ENCODE measurements around the gene SLC2A5.

SLC2A5 gene

DNA sequence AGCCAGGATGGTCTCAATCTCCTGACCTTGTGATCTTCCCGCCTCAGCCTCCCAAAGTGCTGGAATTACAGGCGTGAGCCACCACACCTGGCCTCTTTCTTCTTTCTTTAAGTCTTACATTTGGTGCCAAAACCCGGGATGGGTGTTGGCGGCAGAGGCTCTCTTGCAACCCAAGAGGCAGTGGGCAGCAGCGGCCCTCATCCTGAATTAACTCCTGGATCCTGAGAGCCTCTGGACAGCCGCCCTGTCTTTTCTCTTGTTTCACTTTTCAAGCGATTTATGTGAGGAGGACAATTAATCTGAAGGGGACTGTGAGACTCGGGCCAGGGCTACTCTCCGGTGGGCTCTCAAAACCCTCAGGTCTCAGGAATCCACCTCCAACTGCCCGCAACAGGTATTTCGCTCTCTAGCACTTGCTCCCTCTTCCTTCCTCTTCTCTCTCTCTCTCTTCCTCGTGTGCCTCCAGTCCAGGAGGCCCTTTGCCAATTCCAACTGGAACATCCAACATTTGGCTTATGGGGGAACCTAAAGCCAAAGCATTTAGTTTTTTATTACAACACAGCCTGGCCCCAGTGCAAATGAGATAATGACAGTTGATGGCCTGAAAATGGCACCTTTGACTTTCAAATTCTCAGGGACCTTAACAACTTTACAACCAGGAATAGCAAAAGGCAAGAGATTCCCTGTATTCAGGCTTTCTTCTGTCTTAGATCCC, 18.1 kb upstream of the SLC2A5 start:
- no peak for DNase-seq

DNA sequence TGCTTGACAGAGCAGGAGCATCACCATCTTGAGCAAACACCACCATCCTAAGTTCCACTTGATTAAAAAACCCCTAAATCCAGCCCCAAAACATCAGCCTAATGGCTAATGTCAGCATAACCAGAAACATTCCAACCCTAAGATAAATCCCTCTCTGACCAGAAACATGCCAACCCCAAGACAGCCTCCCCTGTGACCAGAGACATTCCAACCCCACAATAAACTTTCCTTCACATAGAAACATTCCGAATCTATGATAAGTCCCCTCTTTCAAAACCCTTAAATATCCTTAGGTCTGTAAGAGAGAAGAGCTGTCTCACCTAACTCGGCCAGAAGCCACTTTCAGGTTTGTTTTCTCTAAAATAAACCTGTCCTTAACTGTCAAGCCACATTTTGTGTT, 17.4 kb upstream of the SLC2A5 start:
- no peak for DNase-seq

DNA sequence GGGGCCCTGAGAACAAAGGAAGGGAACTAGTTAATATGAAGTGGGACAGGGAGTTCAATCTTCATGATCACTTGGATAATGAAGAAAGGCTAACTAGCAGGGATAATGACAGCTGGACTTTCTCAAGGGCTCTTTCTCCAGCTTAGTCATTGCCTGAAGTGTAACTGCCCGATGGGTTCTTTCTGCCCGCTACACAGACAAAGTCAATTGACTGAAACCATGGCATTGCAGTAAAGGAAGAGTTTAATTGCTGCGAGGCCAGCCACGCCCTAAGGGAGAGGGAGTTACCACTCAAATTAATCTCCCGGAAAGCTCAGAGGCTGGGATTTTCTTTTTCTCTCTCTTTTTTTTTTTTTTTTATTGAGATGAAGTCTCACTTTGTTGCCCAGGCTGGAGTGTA, 16.6 kb upstream of the SLC2A5 start:
- no peak for DNase-seq

DNA sequence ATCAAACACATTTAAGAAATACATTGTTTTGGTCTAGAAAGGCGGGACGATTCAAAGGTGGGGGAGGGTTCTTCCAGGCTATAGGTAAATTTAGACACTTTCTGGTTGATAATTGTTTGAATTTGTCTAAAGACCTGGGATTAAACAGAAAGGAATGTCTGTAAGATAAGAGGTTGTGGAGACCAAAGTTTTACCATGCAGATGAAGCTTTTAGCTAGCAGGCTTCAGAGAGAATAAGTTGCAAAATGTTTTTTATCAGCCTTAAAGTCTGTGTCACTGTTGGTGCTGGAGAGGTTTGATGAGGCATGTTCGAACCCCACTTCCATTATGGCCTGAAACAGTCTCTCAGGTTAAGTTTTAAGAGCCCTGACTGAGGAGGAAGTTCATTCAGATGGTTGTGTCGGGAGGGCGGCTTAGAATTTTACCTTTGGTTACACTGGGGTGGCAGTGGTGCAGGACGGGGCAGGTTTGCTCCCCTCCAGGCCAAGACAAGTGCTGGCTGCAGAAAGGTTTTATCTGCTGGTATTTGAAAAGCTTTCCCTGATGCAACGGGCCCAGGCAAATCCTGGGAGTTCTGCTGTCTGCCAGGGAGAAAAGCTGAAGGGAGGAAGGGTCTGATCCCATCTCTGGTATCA, 16.0 kb upstream of the SLC2A5 start:
- DNase-seq: no peak

DNA sequence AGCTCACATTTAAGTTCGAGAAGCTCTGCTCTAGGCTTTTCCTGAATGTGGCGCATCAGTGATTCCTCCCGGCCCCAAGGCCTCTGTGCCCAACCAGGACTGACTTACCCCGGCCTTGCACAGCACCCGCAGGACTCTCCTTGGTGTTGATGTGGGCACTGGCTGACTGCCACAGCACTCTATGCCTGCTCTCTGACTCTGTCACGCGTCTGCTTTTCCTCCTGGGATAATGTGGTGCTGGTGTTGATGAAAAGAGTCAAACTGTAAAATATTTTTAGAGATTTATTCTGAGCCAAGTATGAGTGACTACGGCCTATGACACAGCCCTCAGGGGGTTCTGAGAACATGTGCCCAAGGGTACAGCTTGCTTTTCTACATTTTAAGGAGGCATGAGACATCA, 15.5 kb upstream of the SLC2A5 start:
- DNase-seq: no peak

DNA sequence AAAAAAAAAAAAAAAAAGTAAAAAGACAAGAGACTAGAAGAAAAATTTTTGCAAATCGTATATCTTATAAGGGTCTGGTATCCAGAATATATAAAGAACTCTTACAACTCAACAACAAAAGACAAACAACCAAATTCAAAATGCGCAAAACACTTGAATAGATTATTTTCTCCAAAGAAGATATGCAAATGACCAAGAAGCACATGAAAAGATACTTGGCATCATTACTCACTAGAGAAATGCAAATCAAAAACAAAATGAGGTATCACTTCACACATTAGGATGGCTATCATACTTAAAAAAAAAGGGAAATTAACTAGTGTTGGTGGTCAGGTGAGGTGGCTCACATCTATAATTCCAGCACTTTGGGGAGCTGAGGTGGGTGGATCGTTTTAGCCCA, 12.0 kb upstream of the SLC2A5 start:
- no peak for DNase-seq

DNA sequence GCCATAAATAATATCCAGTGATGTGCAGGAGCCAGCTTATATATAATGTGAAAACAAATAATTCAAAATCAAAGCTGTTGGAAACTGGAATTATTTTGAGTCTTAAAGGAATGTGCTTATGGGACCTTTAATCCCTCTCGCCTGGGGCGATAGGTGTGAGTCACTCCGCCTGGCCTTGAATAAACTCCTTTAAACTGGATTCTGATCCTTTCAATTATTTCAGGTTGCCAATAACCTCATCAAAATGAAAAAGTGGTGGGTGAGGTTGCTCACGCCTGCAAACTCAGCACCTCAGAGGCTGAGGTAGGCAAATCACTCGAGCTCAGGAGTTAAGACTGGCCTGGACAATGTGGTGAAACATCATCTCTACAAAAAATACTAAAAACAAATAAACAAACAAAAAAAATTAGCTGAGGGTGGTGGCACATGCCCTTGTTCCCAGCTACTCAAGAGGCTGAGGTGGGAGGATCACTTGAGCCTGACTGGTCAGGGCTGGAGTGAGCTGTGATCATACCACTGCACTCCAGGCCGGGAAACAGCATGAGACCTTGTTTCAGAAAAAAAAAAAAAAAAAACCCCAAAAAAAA, 11.4 kb upstream of the SLC2A5 start:
- DNase-seq: no peak

DNA sequence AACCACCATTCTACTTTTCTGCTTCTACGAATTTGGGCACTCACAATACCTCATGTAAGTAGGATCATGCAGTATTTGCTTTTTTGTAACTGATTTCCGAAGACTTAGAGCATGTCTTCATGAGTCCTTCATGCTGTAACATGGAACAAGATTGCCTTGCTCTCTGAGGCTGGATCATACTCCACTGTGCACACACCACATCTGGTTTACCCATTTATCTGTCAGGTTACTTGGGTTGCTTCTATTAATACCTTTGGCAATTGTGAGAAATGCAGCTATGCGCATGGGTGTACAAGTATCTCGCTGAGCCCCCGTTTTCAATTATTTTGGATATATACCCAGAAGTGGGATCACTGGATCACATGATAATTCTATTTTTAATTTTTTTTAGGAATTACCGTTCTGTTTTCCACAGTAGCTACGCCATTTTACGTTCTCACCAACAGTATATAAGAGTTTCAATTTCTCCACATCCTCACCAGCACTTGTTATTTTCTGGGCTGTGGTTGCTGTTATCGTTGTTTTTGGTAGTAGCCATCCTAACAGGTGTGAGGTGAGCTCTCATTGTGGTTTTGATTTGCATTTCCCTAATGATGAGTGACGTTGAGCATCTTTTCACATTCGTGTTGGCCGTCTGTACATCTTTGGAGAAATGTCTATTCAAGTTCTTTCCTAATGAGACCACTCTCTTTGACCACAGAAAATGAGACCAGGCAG, 10.7 kb upstream of the SLC2A5 start:
- DNase-seq: no peak

DNA sequence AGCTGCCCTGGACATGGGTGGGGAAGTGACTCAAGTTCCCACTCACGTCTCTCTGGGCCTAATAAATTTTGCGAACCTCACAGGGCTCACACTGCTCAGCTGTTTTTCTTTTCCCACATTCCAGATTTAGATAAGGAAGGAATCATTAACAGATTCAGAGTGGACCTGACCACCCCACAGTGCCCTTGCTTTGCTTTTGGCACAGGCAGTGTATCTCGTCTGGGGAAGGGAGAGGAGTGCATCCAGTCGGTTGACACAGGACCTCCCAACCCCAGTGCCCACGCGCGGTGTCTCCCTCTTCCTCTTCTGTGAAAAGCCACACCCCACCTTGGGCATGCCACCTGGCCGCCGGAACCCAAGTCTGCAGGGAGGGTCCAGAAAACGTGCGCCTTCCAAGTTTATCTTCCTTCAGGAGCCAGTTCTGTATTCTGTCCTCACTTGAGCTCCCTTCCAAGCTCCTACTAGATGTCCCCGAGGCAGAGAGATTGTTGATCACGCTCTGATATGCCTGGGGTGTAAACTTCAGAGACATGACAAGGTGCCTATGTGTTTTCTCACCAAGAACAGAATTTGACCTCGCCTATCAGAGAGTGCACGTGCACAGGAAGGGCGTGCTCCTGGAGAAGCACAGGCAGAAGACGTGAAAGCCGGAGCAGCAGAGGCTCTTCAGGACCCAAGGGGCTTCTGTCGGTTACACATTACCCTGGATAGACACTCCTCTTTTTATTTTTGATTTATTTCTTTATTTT, 9.5 kb upstream of the SLC2A5 start:
- DNase-seq: no peak

DNA sequence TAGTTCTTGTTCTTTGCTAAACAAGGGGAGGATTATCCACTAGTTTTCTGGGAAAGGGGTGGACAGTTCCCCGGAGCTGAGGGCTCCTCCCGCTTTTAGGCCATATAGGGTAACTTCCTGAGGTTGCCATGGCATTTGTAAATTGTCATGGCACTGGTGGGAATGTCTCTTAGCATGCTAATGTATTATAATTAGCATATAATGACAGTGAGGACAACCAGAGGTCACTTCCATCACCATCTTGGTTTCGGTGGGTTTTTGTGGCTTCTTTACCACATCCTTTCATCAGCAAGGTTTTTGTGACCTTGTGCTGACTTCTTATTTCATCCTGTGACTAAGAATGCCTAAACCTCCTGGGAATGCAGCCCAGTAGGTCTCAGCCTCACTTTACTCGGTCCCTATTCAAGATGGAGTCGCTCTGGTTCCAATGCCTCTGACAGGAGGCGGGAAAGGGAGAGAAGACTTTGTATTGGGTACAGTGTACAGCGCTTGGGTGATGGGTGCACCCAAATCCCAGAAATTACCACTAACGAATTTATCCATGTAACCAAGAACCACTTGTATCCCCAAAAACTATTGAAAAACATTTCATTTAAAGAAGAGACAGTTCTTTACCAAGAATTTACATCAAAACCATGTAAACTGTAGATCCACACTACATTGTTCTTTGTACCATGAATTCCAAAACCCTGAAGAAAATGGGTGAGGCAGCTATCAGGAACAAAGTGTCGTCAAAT, 8.7 kb upstream of the SLC2A5 start:
- no peak for DNase-seq

DNA sequence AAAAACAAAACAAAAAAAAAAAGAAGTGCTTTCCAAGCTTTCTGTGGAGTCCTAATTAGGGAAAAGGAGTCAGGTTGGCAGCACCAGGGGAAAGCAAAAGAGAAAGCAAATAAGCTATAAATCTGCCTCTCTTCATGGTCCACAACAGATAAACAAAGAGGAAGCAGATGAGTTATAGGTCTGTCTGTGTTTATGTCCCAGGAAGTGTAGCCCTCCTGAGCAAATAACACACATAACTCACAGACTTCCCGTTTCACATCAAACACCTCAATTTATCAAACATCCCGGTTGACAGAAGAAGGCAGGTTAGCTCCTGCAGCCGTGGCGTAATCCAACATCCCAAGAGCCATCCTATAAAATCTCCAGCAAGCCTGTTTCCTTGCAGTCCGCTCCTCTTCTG, 5.6 kb upstream of the SLC2A5 start:
- no peak for DNase-seq

DNA sequence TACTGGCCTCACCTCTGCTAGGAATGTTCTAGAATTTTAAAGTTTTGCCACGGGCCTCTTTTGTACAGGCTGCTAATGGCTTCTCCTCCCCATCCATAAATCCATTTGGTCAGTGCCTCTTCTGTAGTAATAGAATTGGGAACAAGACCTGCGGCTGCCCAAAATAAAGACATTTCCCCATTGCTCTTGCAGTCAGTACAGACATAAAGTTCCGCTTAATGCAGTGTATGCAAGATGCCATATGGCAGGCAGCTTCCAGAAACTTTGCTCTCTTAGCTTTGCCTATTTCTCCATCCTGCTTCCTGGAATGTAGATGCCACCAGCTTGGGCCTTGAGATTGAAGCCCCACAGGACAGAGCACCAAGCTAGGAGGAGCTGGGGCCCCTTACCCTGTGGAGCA, 3.7 kb upstream of the SLC2A5 start:
- DNase-seq: no peak

DNA sequence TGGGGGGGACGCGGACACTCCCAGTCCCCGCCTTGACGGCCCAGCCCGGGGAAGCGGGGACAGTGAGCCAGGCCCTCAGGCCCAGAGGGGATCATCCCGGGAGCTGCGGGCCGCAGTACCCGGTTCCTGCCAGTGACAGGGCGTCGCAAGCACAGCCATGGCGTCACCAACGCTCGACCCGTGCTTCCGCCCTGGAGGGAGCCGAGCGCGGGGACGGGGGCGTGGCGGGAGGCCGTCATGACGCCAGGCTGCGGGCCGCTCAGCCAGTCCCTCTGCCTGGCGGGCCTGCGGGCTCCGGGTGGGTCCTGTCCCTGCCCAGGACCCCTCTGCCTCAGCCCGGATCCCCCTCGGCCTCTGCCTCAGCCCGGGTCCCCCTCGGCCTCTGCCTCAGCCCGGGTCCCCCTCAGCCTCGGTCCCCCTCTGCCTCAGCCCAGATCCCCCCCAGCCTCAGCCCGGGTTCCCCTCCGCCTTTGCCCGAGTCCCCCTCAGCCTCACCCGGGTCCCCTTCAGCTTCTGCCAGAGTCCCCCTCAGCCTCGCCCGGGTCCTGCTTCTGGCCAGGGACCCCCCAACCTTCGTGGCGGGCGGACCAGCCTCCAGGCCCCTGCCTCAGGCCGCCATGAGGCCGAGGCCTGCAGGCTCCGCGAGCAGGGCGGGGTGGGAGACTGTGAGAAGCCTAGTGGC, 2.3 kb upstream of the SLC2A5 start:
- no peak for DNase-seq

DNA sequence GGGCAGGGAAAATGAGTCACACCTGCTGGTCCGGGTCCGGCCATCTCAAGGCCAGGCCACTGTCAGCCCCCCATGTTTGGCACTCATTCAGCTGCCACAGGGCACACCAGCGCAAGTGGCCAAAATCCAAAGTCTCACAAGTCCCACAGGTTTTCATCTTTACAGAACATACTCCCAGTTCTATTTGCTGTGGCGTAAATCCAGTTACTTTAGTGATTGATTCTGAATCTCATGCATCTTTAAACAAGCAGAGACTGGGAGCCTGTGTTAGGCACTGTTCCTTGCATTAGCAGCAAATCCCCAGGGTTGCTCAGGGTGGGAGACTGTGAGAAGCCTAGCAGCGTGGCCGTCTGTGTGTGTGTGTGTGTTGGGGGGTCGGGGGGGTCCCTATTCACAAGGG, 1.1 kb upstream of the SLC2A5 start:
- DNase-seq: no peak

DNA sequence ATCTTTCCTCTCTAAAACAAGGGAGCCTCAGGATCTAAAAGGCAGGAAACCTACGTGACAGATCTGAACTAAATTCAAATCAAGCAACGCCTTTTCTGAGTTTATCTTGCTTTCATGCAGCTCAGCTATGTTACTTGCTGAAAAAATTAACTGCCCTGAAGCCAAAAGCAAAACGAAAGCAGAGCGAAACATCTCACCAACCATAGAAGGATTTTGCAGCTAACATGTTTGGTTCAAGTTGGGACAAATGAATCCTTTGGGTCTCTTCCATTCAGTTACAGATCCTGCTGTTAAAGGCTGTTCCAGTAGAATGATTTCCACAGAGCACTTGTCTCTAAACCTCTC, 482 bp downstream of the SLC2A5 start:
- no peak for DNase-seq

DNA sequence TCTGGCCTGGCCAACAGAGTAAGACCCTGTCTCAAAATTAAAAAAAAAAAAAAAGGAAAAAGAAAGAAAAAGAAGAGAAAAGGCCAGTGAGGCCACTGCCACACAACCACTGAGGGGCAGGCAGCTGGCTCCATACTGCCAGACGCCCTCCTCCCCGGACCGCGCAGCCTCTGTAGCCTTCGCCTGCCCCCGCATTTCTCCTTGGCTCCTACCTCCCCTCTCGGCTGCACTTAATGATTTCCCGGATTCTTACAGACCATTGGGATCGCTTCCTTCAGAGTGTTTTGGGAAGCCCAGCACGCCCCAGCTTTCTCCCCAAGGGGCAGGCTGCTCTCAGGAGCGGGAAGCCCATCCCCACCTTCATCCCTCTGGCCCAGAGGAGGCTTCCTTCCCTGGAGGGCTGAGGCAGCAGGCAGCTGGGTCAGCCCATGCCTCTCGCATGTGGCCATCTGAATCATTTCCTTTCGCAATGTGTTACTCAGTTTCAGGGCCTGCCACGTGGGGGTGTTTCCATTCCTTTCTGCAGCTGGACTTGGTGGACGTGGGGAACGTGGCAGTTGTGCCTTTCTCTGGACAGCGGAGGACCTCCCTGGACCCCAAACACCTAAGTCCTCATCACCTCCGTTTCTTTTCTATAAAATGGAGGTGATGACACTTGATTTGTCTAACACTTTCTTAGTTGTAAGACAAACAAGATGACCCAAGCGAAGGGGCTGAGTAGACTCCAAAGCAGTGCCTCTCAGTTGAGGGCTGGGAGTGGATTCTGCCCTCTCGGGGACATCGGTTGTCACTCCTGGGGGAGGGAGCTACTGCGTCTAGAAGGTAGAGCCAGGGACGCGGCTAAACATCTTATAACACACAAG, 2.3 kb downstream of the SLC2A5 start:
- no peak for DNase-seq

DNA sequence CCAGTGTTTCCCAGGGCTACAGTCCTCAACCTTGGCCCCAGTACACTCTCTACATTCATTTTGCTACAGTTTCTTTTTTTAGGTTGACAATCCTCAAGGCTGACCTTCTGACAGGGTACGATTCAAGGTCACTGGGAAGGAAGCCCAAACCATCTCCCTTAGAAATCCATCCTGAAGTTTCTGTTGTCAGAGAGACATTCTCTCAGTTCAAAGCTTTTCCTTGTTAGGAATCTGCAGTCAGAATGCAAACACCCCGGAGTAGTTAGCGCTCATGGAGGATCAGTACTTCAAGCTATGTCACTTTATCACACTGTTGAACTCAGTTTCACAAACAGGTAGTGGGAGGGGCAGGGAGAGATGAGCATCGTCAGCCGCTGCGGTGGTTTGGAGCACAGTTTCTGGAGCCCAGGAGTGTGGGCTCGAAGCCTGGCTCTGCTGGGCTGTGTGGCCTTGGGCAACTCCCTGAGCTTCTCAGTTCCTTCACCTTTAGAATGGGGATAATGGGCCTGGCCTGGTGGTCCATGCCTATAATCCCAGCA, 4.2 kb downstream of the SLC2A5 start:
- DNase-seq: no peak

DNA sequence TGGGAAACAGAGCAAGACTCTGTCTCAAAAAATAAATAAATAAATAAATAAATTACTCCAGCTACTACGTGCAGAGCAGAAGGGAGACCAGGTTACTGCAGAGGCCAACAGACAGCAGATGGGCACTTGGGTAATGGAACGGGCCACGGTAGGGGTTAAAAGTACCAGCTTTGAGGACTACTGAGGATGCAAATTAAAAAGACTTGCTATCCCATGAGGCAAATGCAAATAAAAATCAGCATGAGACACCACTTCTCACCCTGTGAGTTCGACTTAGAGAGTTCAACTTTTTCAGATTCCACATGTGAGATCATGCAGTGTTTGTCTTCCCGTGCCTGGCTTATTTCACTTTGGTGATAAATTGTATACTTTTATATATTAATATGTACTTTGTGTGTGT, 6.6 kb downstream of the SLC2A5 start:
- DNase-seq: no peak

DNA sequence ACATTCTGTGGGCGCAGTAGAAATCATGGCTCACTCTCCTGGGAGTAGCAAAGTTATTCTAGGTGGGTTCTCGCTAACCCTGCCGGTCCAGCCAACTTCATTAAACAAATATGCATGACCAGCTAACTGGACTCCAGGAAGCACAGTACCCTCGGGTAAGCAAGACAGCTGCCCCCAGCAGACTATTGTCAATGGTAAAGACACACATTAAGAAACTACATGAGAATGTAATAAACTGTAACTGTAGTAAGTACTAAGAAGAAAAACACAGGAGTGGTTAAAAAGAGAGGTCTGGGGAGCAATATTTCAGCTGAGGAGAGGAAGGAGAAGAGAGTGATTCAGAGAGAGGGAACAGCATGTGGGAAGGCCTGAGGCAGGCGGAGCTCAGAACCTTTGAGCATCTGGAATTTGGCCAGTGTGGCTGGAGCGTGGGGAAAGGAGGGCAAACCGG, 7.4 kb downstream of the SLC2A5 start:
- DNase-seq: no peak

DNA sequence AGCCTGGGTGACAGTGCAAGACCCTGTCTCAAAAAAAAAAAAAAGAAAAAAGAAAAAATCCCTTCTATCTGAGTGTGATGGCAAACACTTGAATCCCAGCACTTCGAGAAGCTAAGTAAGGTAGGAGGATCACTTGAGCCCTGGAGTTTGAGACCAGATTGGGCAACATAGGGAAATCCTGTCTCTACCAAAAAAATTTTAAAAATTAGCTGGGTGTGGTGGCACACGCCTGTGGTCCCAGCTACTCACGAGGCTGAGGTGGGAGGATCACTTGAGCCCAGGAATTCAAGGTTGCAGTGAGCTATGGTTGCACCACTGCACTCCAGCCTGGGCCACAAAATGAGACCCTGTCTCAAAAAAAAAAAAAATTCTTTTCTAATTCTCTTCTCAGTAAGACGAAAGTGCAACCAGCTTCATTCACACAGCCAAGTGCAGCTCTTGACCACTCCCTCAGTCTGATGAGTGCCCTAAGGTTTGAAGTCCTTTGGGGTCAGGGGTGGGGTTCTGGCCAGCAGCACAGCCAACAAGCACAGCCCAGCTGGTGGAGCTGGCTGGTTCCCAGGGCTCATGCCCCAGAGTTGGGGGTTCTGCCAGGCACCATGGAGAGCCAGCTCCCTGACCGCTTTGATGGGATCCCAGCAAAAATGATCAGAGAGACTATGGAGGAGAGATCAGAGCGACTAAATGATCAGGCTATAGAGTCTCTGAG, 8.0 kb downstream of the SLC2A5 start:
- no peak for DNase-seq
